HEK293T (cell line): ENCODE data around the gene GALNT15.

ENCODE experiments used
- FOXK2 ChIP-seq: fragments of 450-650 bp; IDR thresholded peaks from 2 replicates; pipeline ENCODE4 v1.6.1; 2016; ENCODE audit warnings: mild to moderate bottlenecking
- NFRKB ChIP-seq: fragments of 450-650 bp; IDR thresholded peaks from 2 replicates; pipeline ENCODE4 v1.6.1; 2016; ENCODE audit warnings: mild to moderate bottlenecking, moderate library complexity
- SP1 ChIP-seq: fragments of 450-650 bp; IDR thresholded peaks from 2 replicates; pipeline ENCODE4 v1.6.1; 2017
- TARDBP ChIP-seq: fragments of 450-650 bp; IDR thresholded peaks from 2 replicates; pipeline ENCODE4 v1.6.1; 2016

DNA sequence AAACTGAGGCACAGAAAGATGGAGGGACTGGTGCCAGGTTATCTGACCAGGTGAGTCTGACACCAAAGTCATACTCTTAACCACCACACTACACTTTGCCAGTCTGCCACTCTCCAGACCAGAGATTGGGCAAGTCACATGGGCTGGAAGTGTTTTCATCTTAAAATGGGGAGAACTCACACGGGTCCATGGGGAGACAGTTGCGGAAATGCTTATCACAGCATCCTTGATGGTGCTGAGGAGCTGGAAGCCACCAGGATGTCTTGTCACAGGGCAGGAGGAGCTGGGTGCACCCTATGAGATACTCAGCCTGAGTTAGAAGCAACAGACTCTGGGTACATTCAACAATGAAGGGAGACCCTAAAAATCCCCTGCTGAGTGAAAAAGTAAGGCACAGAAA, 4.8 kb downstream of the GALNT15 start:
- TF ChIP-seq TARDBP (no peak), SP1 (no peak), NFRKB (no peak), FOXK2 (no peak)
